Measurements from ENCODE around the gene MBNL3. TPM values are rescaled to one million over a fixed set of nuclear protein-coding genes. Genes with fewer than 3 reads are reported as not detected.
"Not testable (repeated sequence)": the region's sequence is repeated elsewhere in the genome, so short reads cannot be mapped to it uniquely, and the experiment has no call there.

The MBNL3 gene
- total RNA-seq, 3 donors from 2014 or later: 14.5 to 18.6 (median 17.0) TPM

DNA sequence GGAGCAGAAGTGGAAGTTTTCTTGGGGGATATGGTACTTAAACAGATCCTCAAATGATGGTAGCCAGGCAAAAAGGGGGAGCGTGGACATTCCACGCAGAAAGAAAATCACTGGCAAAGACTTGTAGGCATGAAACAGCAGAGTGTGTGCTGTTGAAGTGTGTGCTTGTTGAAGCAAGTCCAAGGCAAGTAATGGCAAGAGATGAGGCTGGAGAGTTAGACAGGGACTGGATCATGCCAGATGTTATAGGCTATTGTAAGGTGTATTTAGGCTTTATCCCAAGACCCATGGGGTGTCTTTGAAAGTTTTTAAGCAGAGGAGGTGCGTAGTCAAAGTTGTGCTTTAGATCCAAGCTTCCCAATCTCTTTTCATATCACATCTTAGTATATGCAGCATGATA, 124.5 kb downstream of the MBNL3 start:
- no peaks in the 10 kb centered on the region for H3K36me3 Mint-ChIP-seq (ENCODE audit: insufficient read depth)
- H3K9me3 Mint-ChIP-seq: no peaks in the 10 kb centered on the region
- H3K4me1 Mint-ChIP-seq (ENCODE audit: low read depth): peaks cover 4% of the 10 kb centered on the region
- H3K4me3 Mint-ChIP-seq: no peak overlapping the region
- no peak for DNase-seq
- ATAC-seq: no peak
- H3K27me3 Mint-ChIP-seq (ENCODE audit: low read depth): no peaks in the 10 kb centered on the region

DNA sequence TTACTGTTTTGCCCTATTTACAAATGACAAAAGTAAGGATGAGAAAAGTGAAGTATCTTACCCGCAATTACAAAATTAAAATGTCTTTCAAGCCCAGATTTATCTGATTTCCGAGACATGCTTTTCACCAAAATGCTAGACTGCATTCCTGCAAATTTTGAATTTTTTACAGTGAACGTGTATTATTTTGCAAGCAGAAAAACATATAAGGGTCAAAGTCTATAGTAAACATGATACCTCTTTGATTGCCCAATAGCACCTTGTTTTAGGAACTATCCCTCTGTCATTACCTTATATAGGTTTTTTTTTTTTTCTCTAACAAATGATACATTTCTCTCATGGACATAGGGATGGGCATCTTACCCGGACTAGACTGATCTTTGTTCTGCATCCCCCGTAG, 135.4 kb downstream of the MBNL3 start:
- H3K27me3 Mint-ChIP-seq (ENCODE audit: low read depth): no peaks in the 10 kb centered on the region
- H3K36me3 Mint-ChIP-seq (ENCODE audit: insufficient read depth): peaks cover 2% of the 10 kb centered on the region
- no peak for ATAC-seq
- no peaks in the 10 kb centered on the region for H3K4me1 Mint-ChIP-seq (ENCODE audit: low read depth)
- no peak for DNase-seq
- no peaks in the 10 kb centered on the region for H3K9me3 Mint-ChIP-seq
- no peak overlapping the region for H3K4me3 Mint-ChIP-seq

DNA sequence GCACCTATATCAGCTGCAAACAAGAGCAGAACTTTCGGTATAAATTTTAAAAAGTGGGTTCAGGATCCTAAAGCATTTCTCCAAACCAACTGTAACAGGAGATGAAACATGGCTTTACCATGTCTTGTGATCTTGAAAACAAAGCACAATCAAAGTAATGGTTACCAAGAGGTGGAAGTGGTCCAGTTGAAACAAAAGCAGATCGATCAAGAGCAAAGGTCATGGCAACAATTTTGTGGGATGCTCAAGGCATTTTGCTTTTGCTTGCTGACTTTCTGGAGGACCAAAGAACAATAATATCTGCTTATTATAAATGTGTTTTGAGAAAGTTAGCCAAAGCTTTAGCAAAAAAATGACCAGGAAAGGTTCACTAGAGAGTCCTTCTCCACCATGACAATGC, 152.7 kb downstream of the MBNL3 start:
- H3K4me1 Mint-ChIP-seq (ENCODE audit: low read depth): peaks cover 4% of the 10 kb centered on the region
- no peak overlapping the region for H3K4me3 Mint-ChIP-seq
- no peaks in the 10 kb centered on the region for H3K36me3 Mint-ChIP-seq (ENCODE audit: insufficient read depth)
- DNase-seq (no peak), ATAC-seq (no peak)
- H3K27me3 Mint-ChIP-seq (ENCODE audit: low read depth): no peaks in the 10 kb centered on the region
- H3K9me3 Mint-ChIP-seq: no peaks in the 10 kb centered on the region

DNA sequence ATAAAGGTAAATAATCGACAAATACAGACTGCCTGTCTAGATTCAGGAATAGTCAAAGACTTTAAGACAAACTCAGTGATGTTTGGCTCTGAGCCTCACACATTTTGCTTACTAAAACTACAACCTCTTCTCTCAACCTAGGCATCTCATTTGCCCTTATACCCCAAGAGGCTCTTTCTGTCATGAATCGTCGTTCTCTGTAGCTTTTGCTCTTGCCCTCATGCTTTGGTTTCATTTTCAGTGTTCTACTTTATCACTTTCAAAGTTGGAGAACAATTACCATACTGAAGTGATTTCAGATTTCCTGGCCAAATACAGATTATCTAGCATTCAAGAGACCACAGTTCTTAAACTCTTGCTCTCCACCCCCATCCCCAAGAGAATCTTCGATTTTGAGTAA, 155.5 kb downstream of the MBNL3 start:
- H3K4me1 Mint-ChIP-seq (ENCODE audit: low read depth): peaks cover 4% of the 10 kb centered on the region
- no peaks in the 10 kb centered on the region for H3K36me3 Mint-ChIP-seq (ENCODE audit: insufficient read depth)
- ATAC-seq (no peak), DNase-seq (no peak)
- H3K9me3 Mint-ChIP-seq: no peaks in the 10 kb centered on the region
- H3K4me3 Mint-ChIP-seq: no peak overlapping the region
- no peaks in the 10 kb centered on the region for H3K27me3 Mint-ChIP-seq (ENCODE audit: low read depth)

DNA sequence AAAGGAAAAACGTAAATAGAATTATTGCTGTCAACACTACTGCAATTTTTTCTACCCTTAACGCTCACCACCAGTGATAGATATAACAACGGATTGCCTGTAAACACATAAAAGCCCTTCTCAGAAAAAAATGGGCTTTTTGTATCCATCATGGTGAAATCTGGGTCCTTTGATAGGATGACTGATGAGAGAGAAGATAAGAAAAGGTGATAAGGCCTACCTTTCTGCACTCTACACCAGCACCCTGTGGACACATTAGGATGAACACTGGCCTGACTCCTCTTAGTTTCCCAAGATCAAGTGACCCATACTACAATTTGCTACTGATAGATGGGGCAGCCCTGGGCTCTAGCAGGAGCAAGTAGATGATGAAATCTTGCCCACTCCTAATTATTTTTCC, 157.3 kb downstream of the MBNL3 start:
- DNase-seq: no peak
- Mint-ChIP-seq H3K27me3 (ENCODE audit: low read depth) (no peaks in the 10 kb centered on the region), H3K4me3 (no peak overlapping the region), H3K4me1 (ENCODE audit: low read depth) (peaks cover 4% of the 10 kb centered on the region), H3K9me3 (peaks cover 2% of the 10 kb centered on the region), H3K36me3 (ENCODE audit: insufficient read depth) (no peaks in the 10 kb centered on the region)
- ATAC-seq: no peak

DNA sequence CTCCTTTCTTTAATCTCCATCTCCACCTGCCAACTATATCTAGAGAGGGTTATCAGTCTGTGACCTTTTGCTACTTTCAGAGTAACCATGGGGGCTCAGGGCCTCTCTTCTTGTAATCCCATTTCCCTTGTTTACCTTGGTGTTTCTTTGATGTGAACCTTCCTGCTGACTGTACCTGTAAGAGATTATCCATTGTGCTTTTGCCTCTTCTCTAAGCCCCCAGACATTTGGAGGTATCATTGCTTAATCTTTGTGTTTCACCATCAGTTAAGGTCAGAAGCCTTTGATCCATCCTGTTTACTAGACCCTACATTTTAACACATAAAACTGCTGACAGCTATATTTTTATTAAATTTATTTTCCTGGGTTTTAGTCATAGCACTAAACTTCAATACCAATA, 157.8 kb downstream of the MBNL3 start:
- Mint-ChIP-seq H3K9me3 (peaks cover 2% of the 10 kb centered on the region), H3K4me3 (no peak overlapping the region), H3K36me3 (ENCODE audit: insufficient read depth) (no peaks in the 10 kb centered on the region), H3K4me1 (ENCODE audit: low read depth) (peaks cover 4% of the 10 kb centered on the region), H3K27me3 (ENCODE audit: low read depth) (no peaks in the 10 kb centered on the region)
- ATAC-seq (no peak), DNase-seq (no peak)

DNA sequence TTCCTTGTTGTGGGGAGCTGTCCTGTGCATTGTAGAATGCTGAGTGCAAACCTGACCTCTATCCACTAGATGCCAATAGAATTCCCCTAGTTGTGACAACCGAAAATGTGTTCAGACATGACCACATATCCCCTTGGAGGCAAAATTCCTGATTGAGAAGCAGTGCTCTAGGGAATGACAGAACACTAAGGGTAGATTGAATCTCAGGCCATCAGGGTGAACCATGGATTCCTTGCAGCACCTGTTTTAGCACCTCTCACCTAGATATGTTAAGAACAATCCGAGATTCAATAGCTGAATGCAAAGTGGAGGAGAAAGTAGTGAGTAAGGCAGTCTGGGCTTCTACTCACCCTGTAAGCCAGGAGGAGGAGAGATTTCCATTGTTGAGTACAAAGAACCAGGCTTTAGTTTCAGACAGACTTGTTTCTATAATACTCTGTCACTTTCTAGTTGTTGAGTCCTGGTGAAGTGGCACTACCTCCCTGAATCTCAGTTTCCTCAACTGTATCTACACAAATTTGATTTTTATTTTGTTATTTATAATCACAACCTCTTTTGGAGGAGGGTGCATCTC, 158.6 kb downstream of the MBNL3 start:
- Mint-ChIP-seq H3K36me3 (ENCODE audit: insufficient read depth) (no peaks in the 10 kb centered on the region), H3K4me1 (ENCODE audit: low read depth) (peaks cover 4% of the 10 kb centered on the region), H3K9me3 (peaks cover 2% of the 10 kb centered on the region), H3K4me3 (no peak overlapping the region), H3K27me3 (ENCODE audit: low read depth) (no peaks in the 10 kb centered on the region)
- DNase-seq (no peak), ATAC-seq (no peak)

DNA sequence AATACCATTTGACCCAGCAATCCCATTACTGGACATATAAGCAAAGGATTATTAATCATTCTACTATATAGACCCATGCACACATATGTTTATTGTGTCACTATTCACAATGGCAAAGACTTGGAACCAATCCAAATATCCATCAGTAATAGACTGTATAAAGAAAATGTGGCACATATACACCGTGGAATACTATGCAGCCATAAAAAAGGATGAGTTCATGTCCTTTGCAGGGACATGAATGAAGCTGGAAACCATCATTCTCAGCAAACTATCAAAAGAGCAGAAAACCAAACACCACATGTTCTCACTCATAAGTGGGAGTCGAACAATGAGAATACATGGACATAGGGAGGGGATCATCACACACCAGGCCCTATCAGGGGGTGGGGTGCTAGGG, 161.9 kb downstream of the MBNL3 start:
- H3K9me3 Mint-ChIP-seq; ATAC-seq; H3K4me1 Mint-ChIP-seq (ENCODE audit: low read depth); DNase-seq; H3K4me3 Mint-ChIP-seq; H3K36me3 Mint-ChIP-seq (ENCODE audit: insufficient read depth); H3K27me3 Mint-ChIP-seq (ENCODE audit: low read depth): not testable (repeated sequence)
